LNCaP clone FGC (cell line): Measurements from ENCODE around the gene ADCY5.

ENCODE experiments used
- DNase-seq: peaks from one replicate; pipeline ENCODE4 v3.0.0-alpha.2; 2011; ENCODE audit warnings: low read depth
- H3K4me3 ChIP-seq: 2 replicates; pipeline ENCODE4 v1.5.1; 2011; ENCODE audit warnings: mild to moderate bottlenecking, low read depth, low read length, control low read depth
- CTCF ChIP-seq: IDR thresholded peaks from 2 replicates; pipeline ENCODE4 v1.5.1; 2012; ENCODE audit warnings: mild to moderate bottlenecking; ENCODE audit not compliant: control insufficient read depth, insufficient read depth; ENCODE audit errors: extremely low read depth

The ADCY5 gene

GRCh38 chr3:123327956-123328850 lies 120.7 kb downstream of the ADCY5 start:
- no peak for TF ChIP-seq CTCF
- no peak overlapping the region for H3K4me3 ChIP-seq
- no peak for DNase-seq

GRCh38 chr3:123327480-123327879 lies 121.4 kb downstream of the ADCY5 start:
- no peak for TF ChIP-seq CTCF

GRCh38 chr3:123326531-123326930 lies 122.4 kb downstream of the ADCY5 start:
- no peak for DNase-seq
- TF ChIP-seq CTCF, result no peak

More at GRCh38 chr3:123327480-123327879, 121.4 kb downstream of the ADCY5 start:
- H3K4me3 ChIP-seq, result no peak overlapping the region
- DNase-seq, result no peak

GRCh38 chr3:123325766-123326256 lies 123.1 kb downstream of the ADCY5 start:
- no peak for DNase-seq
- no peak for TF ChIP-seq CTCF
- no peak overlapping the region for H3K4me3 ChIP-seq

More at GRCh38 chr3:123326531-123326930, 122.4 kb downstream of the ADCY5 start:
- no peak overlapping the region for H3K4me3 ChIP-seq

- H3K4me3 ChIP-seq, result no peak overlapping the region
- DNase-seq, result no peak
- no peak for TF ChIP-seq CTCF
These were observed 123.8 kb downstream of the ADCY5 start for GRCh38 chr3:123324880-123325765.

GRCh38 chr3:123323781-123324180 lies 125.1 kb downstream of the ADCY5 start:
- H3K4me3 ChIP-seq, result no peak overlapping the region
- no peak for DNase-seq
- no peak for TF ChIP-seq CTCF
